Activated T-helper 1 cell treated with anti-CD3 and anti-CD28 coated beads, Interleukin-2, amount 50 U/mL, for 16 hours (primary cell): ENCODE results near the gene FAM163B.

ENCODE experiments used
- DNase-seq, 2 donors: peaks; one replicate each; pipeline ENCODE4 v3.0.0-alpha.2; 2020; ENCODE audit warnings: low read depth in 1 of 2, low spot score in 1 of 2

Gene FAM163B

DNA sequence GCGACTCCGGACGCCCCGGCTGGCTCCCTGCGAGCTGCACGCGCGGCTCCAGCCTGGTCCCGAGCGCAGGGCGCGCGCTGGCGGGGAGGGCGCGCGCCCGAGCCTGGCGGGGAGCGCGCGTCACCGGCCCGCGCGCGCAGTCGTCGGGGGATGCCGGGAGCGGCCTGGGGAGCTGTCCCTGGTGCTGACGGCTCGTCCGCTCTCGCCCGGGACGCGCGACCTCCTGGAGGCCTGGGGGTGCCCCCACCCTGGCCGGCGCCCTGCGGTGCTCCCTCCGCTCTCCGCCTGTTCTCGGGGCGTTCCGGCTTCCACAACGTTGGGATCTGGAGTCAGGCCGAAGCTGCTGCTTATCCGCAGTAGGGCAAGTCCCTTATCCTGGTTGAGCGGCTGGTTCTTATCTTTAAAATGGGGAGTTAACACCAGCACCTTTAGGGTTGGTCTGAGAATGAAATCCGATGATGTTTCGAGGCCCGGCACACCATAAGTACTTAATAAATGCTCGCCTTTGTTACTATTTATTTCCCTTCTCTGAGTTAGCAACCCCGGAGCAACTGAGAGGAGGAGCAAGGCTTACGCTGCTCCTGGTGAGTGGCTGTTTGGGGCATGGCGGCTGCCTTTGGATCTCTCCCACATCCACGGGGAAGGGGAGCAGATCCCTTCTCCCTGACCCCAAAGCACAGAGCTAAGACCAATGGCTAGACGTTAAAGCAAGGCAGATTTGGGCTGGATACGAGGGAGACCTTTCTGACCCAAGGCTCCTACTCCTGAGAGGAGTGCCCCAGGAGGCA lies at the start of gene FAM163B:
Gene FAM163B, minus strand, starts transcription at position 79 of the 788 bp plus-strand sequence. CDS start 29,166 bp downstream, outside the sequence.
- no peak for DNase-seq

- DNase-seq, result no peak
Measured at GRCh38 chr9:133657120-133657661, 48.0 kb upstream of the FAM163B start.

DNA sequence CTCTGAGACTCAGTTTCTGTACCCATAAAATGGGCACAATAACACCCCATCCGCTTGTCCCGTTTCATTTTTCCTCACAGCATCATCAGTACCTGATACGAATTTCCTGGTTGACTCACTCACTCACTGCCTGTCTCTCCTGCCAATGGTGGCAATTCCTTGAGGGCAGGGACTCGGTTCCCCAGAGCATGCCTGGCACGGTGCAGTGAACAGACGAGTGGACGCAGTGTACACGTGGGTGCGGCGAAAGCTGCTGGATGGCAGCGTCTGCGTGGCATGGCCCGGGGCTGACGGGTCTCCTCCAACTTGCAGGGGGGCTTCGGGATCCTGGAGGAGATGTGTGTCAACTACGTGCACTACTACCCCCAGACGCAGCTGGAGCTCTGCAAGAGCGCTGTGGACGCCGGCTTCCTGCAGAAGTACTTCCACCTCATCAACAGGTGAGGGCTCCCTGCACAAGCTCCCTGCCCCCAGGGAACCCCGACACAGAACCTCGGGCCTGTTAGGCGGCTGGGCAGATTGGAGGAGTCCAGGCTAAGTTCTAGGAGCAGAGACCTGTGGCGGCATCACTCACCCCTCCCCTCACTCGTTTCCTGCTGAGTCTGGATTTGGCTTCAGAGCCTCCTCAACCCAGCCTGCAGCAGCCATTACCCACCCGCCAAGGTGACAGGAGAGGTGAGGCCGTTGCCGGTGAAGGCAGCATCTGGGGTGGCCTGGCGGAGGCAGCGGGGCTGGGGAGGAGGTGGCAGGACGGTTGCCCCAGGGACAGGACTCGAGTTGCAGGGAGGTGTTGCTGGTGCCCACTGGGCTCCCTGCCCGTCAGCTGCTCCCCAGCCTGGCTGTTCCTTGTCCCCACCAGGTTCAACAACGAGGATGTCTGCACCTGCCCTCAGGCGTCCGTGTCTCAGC lies 47.3 kb upstream of the FAM163B start:
- peak in 1 of 2 donors; percentile 35 for DNase-seq

- DNase-seq, result no peak
Measured at GRCh38 chr9:133655701-133656100, 46.5 kb upstream of the FAM163B start.

GRCh38 chr9:133654736-133655657 lies 45.8 kb upstream of the FAM163B start:
- no peak for DNase-seq

DNA sequence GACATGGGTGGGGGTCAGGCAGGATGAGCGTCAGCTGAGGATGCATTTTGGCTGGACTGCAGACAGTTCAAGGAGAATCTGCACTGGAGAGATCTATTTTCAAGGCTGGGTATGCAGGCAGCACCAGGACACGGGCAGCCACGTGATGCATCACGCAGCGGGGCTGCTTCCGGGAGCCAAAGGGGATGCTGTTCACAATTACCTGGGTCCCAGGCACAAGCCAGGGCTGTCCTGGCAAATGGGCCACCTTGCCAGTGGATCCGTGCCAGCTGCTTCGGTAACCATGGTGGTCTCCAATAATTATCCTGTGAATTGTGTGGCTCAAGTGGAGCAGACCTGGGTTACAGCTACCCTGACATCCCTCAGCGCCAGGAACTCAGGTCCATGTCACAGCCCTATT lies 44.4 kb upstream of the FAM163B start:
- DNase-seq, result no peak

DNA sequence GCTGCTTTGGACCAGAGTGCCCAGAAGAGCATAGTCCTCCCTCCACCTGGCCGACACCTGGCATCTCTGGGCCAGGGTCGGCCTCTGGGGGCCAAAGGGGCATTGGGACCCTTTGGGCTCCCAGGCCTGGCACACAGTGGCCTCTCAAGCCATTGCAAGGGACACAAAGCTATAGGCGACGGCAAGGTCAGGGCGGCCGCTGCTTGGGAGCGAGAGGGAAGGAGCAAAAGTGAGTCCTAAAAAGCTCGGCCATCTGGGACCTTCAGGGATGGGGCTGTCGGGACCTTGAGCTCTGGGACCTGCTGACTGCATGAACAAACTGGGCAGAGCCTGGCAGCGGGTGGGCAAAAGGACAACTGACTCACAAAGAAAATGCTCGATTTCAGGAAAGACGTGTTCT lies 40.8 kb upstream of the FAM163B start:
- DNase-seq, result no peak

- no peak for DNase-seq
Measured at GRCh38 chr9:133649194-133649593, 40.0 kb upstream of the FAM163B start.

- DNase-seq, result no peak
Measured at GRCh38 chr9:133647765-133648469, 38.7 kb upstream of the FAM163B start.

DNA sequence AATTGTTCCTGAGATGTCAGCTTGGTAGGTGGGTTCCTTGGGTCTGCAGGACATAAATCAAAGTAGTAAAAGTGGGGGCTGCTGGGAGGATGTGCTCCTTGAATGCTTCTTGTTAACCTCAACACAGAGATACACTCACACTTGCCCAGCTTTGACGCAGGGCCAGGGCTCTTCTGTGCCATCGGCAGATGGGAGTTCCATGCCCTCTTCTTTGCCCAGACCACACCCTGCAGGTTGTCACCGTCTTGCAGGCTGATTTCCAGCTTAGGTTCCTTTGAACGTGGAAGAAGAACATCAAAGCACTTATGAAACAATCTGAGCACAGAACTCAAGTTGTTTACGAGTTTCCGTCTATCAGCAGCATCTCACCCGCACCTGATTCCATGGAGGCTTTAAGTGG lies 38.0 kb upstream of the FAM163B start:
- no peak for DNase-seq

- no peak for DNase-seq
Measured at GRCh38 chr9:133645021-133645765, 36.0 kb upstream of the FAM163B start.

GRCh38 chr9:133643978-133644760 lies 35.0 kb upstream of the FAM163B start:
- no peak for DNase-seq

GRCh38 chr9:133643362-133643755 lies 34.2 kb upstream of the FAM163B start:
- no peak for DNase-seq

- no peak for DNase-seq
Measured at GRCh38 chr9:133642708-133643361, 33.6 kb upstream of the FAM163B start.

- DNase-seq, result no peak
Measured at GRCh38 chr9:133641861-133642595, 32.8 kb upstream of the FAM163B start.

DNA sequence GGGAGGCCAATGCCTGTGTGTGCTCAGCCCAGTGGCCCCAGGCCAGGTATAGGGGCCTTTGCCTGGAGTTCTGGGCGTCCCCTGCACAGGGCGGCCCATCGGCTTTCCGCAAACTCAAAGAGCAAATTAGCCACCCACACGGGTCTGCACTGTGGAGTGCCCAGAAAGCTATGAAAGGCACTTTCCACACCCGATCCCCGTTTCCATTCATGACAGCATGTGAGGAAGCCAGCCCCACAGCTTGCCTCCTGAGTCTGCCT lies 32.1 kb upstream of the FAM163B start:
- no peak for DNase-seq

- DNase-seq, result no peak
Measured at GRCh38 chr9:133640580-133641395, 31.6 kb upstream of the FAM163B start.
